GM19463 (cell line): ENCODE measurements around the gene CCDC126.
"Not testable (repeated sequence)": the region's sequence is repeated elsewhere in the genome, so short reads cannot be mapped to it uniquely, and the experiment has no call there.

Experiments used
- ATAC-seq: cut with Tn5 transposase; IDR thresholded peaks from one replicate; pipeline ENCODE4 v1.9.1; 2021; ENCODE audit warnings: mild to moderate bottlenecking, moderate library complexity; ENCODE audit not compliant: unreplicated experiment

The CCDC126 gene

GRCh38 chr7:23622506-23622925 is 25.3 kb downstream of the CCDC126 start:
- ATAC-seq, result no peak

- no peak for ATAC-seq
Measured at GRCh38 chr7:23628370-23628769, 31.2 kb downstream of the CCDC126 start.

GRCh38 chr7:23633417-23633816 is 36.2 kb downstream of the CCDC126 start:
- no peak for ATAC-seq

GRCh38 chr7:23645822-23646221 is 48.6 kb downstream of the CCDC126 start:
- ATAC-seq, result no peak

- no peak for ATAC-seq
Measured at GRCh38 chr7:23653942-23654341, 56.8 kb downstream of the CCDC126 start.

GRCh38 chr7:23654508-23654907 is 57.3 kb downstream of the CCDC126 start:
- no peak for ATAC-seq

GRCh38 chr7:23655433-23655832 is 58.3 kb downstream of the CCDC126 start:
- ATAC-seq, result no peak

- ATAC-seq, result no peak
Measured at GRCh38 chr7:23658831-23659427, 61.7 kb downstream of the CCDC126 start.

GRCh38 chr7:23661385-23661784 is 64.2 kb downstream of the CCDC126 start:
- no peak for ATAC-seq

- no peak for ATAC-seq
Measured at GRCh38 chr7:23662124-23662983, 65.2 kb downstream of the CCDC126 start.

- no peak for ATAC-seq
Measured at GRCh38 chr7:23662984-23663313, 65.8 kb downstream of the CCDC126 start.

GRCh38 chr7:23664122-23664521 is 66.9 kb downstream of the CCDC126 start:
- no peak for ATAC-seq

- ATAC-seq, result no peak
Measured at GRCh38 chr7:23672033-23672432, 74.9 kb downstream of the CCDC126 start.

GRCh38 chr7:23679898-23680413 is 82.8 kb downstream of the CCDC126 start, which contains the start of gene FAM221A:
Gene FAM221A, plus strand, starts transcription at chr7:23680199. Its CDS starts 20 bp downstream, at chr7:23680219.
- ATAC-seq, result peak; percentile 99

GRCh38 chr7:23680414-23681405 is 83.5 kb downstream of the CCDC126 start:
- ATAC-seq, result peak; percentile 22

GRCh38 chr7:23684041-23684440 is 86.9 kb downstream of the CCDC126 start:
- not testable (repeated sequence) for ATAC-seq

- no peak for ATAC-seq
Measured at GRCh38 chr7:23685731-23686130, 88.5 kb downstream of the CCDC126 start.

GRCh38 chr7:23687011-23687410 is 89.8 kb downstream of the CCDC126 start:
- no peak for ATAC-seq

GRCh38 chr7:23689165-23689564 is 92.0 kb downstream of the CCDC126 start:
- ATAC-seq, result no peak

GRCh38 chr7:23691320-23691719 is 94.1 kb downstream of the CCDC126 start:
- no peak for ATAC-seq

- no peak for ATAC-seq
Measured at GRCh38 chr7:23693224-23693623, 96.0 kb downstream of the CCDC126 start.
